Fibroblast of skin of left biceps (primary cell): Measurements from ENCODE around the gene HIPK3.
"Not testable (repeated sequence)": the region's sequence is repeated elsewhere in the genome, so short reads cannot be mapped to it uniquely, and the experiment has no call there.

Experiments
- DNase-seq, 2 experiments: peaks; one replicate each; pipeline ENCODE4 v3.0.0-alpha.2; 2013; ENCODE audit warnings: low read depth in 2 of 2

Gene HIPK3

DNA sequence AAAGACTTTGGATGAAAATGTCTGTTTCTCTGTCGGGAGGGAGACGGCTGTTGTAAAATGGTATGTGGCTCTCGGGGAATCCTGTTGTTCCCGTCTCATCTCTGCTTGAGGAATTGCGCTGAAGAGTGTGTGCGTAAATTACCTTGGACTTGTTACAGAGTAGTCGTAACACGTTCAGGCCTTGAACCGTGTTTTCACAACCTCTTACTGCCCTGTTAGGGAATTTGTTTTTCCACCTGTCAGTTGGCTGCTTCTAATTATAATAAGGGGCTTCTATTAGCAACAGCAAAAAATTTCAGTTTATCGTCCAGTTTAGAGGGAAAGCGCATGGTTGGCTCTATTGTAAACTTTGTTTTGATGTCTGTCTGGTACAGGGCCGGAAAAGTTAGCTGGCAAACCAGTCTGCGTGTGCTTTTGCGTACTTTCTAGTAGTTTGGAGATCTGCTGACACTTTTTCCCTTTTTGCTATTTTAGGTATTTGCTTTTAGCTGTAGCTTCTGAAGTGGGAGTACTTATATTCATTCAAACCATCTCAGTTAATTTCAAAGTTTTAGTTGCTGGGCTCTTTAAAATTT lies 1.5 kb downstream of the HIPK3 start:
- no peak for DNase-seq

DNA sequence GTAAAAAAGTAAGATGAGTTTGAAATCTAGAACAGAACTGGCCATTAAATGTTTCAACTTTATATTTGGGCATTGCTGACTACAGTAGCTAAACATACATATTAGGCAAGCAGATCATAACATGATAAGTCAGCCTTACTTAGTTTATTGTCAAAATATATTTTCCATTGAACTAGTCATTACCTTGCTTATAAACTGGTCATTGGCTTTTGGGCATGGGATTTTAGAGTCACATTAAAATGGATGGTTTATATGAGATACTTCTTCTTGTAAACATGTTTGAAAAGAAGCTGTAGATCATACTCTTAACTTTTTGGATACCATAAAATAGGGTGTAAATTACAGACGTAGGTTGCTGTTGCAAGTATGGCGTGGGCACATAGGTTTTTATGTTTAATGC lies 2.7 kb downstream of the HIPK3 start:
- no peak for DNase-seq

DNA sequence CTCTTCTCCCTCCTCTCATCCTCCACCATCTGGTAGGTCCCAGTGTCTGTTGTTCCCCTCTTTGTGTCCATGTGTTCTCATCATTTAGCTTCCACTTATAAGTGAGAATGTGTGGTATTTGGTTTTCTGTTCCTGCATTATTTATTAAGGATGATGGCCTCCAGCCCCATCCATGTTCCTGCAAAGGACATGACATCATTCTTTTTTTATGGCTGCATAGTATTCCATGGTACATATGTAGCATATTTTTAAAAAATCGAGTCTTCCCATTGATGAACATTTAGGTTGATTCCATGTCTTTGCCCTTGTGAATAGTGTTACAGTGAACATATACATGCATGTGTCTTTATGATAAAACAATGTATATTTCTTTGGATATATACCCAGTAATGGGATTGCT lies 4.2 kb downstream of the HIPK3 start:
- DNase-seq: not testable (repeated sequence)

DNA sequence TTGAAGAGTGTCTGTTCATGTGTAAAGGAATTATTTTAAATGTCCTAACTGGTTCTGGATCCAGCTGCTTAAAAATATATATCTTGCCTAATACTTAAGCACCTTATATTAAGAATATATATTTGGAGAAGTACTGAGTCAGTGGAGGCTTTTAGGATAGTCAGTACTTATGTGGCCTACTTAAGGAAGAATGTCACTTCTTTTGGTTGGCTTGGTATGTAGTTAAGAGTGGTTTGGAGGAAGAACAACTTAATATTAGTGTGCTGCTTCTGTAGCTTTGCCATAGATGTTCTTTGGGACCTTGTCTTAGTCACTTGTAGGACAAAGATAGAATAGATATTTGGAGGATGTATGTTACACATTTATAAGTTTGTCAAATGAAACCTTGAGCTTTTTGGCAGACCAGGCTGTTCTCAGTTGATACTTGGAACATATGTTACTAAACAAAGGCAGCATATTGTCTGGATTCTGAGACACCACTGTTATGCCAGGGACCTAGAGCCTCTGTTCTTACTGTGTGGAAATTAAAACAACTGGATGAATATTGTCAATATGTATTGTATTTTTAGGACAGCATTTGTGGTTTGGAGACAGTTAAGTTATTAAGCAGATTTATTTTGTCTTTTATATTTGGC lies 4.9 kb downstream of the HIPK3 start:
- DNase-seq: no peak

DNA sequence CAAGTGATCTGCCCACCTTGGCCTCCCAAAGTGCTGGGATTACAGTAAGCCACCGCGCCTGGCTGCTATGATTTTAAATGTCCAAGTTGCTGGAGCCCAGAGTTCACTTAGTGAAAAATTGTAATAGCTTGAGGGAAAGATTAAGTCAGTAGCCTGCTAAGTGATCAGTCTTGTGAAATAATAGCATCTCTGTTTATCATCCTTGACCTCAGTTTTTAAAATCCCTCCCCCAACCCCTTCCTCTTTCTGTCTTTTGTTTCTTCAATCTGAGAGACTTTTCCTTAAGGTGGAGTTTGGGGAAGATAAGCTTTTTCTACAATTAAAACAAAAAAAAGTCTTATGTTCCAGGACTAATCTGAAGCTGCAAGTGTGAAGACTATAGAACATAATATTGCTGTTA lies 6.4 kb downstream of the HIPK3 start:
- no peak for DNase-seq

DNA sequence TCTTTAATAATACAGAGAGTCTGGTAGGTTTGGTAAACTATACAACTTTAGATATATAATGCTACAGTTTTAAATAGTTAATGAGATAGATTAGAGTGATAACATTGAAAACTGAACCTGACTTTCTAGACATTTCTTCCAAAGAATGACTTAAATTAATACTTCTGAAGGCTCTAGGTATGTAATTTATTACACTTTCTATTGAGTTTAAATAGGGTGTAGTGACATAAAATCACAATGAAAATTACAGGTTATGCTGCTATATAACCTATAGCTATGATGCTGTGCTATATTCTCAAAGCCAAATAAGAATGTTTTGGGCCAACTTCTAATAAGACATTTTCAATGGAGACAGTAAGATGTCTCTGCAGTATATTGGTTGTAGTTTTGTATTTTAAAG lies 7.7 kb downstream of the HIPK3 start:
- no peak for DNase-seq

DNA sequence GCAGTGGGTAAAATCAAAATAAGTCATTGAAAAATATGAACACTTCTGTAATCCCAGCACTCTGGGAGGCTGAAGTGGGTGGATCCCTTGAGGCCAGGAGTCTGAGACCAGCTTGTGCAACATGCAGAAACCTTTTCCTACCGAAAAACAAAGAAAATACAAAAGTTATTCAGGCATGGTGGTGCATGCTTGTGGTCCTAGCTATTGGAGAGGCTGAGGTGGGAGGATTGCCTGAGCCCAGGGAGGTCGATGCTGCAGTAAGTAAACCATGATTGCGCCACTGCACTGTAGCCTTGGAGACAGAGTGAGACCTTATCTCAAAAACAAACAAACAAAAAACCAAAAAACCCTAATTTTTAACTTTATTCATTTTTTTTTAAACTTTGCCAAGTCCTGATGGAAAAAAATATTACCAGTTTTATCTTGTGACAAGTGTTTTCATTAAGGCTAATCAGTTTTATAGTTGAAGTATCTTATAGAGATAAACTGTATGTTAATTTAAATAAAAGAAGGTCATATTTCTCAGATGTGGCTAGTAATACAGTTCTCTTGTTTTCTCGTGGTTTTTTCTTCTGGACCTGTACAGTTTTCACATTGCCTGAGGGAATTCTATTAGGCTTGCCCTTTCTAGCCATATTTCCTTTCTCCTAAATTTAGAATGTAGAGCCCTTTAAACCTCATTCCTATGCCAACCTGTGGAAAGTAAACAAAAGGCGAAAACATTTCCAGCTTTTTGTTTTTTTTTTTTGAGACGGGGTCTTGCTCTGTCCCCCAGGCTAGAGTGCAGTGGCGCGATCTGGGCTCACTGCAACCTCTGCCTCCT lies 9.4 kb downstream of the HIPK3 start:
- no peak for DNase-seq

DNA sequence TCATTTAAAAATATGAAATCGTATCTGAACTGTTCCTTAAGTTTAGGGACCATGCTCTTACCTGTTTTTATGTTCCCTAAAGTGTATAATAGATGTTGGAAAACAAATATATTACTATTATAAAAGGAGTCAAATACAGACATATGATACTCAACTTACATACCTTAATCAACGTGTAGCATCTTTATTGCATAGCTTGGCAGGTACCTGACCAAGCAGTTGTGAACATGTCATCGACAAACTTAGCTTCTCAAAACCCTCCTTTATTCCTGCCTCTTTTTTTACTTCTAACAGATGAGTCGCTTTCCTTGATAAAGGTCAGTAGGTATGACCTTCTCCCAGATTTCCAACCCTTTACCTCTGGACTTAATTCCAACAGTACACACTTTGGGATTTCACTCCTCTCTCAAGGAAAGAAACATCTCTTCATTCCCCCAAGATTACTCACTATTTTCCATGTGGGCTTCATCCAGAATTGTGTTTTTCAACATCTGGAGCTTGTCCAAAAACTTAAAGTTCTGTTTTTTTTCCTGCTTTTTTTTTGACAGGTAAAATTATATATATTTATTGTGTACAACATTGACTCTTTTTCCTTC lies 11.9 kb downstream of the HIPK3 start:
- peak in 1 of 2 experiments; percentile 20 for DNase-seq

DNA sequence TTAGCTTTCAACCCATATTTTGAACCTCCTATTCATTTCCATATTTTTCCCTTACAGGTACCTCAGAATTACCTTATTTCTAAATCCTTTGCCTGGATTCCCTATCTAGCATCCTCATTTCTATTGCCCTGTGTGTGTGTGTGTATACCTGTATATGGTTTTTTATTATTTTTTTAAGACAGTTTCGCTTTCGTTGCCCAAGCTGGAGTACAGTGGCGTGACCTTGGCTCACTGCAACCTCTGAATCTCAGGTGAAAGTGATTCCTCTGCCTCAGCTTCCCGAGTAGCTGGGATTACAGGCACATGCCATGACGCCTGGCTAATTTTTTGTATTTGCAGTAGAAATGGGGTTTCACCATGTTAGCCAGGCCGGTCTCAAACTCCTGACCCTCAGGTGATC lies 12.6 kb downstream of the HIPK3 start:
- DNase-seq: no peak

DNA sequence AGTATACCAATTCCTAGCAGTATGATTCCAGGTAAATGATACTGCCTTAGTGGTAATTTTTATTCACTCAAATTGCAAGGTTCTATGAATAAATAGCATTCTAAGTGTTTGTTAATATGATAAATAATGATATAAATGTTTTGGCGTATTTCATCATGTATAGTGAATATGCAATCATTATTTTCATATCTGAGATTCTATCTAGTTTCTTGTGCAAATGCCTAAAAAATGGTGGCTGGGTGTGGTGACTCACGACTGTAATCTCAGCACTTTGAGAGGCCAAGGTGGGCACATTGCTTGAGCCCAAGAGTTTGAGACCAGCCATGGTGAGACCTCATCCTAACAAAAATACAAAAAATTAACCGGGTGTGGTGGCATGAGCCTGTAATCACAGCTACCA lies 13.9 kb downstream of the HIPK3 start:
- no peak for DNase-seq

DNA sequence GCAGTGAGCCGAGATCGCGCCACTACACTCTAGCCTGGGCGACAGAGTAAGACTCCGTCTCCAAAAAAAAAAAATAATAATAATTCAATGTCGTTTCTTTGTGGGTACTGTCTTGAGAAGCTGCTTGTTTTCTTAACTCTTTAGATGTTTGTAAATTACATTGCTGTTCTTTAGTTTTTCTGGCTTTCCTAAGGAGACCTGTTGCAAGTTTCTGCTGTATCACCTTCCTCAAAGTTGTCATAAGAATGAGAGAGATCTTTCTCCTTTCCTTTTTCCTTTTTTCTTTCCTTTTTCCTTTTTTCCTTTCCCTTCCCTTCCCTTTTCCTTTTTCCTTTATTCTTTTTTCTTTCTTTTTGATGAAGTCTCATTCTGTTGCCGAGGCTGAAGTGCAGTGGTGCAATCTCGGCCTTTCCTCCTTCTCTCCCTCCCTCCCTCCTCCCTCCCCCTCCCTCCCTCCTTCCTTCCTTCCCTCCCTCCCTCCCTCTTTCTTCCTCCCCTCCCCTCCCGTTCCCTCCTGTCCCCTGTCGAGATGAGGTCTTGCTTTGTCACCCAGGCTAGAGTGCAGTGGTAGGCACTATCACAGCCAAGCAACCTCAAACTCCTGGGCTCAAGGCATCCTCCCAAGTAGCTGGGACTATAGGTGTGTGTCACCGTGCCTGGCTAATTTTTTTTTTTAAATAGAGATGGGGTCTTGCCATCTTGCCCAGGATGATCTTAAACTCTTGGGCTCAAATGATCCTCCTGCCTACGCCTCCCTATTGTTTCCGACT lies 15.3 kb downstream of the HIPK3 start:
- DNase-seq: no peak

DNA sequence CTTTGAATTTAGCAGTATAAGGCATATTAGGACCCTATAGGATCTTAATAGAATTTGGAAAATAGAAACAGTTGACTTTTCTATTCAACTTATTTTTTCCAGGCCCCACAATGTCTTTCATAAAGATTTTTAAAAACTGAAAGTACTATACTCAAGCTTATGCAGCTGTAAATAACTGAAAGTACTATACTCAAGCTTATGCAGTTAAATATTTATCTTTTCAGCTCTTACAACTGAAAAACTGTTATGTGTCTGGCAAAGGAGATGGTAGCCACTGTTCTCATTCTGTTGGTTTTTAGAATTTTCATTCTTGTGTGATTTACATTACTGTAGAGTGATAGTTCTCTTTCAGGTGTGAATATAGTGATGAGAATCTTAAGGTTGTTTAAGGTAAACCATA lies 16.5 kb downstream of the HIPK3 start:
- no peak for DNase-seq

DNA sequence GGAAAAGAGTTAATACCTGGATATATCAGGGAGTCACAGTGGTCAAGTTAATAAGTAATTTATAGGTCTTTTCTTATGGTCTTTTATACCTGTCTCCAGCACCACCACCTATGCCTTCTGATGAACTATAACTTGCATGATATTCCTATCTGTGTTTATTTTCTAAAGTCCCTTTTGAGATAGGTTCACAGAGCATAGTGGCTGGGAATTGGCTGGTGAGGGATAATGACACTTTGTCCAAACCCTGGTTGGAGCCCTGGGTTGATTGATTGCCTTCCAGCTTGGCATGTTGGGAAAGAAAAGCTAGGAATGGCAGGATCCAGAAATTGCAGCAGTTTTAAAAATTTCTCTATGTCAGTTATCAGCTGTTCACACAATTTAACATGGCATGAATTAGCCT lies 23.2 kb downstream of the HIPK3 start:
- no peak for DNase-seq

DNA sequence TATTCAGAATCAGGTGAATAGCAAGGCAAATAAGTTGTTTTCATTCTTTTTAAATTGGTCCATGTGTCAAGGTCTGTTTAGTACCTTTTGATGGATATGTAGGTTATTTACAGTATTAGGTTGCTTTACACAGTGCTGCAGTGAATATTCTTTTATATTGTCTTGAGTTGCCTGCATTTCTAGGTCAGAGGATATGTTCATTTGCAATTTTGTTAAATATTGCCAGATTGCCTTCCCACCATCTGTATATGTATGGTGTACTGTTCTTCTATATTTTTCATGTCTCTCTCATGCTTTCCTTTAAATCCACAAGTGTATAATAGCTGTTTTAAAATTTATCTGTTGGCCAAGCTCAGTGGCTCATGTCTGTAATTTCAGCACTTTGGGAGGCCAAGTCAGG lies 24.6 kb downstream of the HIPK3 start:
- DNase-seq: no peak

DNA sequence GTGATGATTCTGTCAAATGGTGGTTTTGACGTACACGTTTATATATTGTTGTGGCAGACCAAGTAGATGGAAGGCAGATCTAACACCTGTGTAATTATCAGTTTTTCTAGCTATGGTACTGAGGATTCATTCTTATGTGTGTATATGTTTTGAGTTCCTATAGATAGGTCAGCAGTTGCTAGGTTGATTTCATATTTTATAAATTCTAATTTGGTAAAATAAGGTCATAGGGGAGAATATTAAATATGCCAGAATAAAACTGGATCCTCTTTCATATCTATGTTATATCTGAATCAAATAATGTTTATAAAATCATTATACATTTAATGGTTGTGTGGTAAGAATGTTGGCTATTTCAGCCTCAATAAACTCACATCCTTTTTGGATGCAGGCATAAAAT lies 27.6 kb downstream of the HIPK3 start:
- DNase-seq: no peak

DNA sequence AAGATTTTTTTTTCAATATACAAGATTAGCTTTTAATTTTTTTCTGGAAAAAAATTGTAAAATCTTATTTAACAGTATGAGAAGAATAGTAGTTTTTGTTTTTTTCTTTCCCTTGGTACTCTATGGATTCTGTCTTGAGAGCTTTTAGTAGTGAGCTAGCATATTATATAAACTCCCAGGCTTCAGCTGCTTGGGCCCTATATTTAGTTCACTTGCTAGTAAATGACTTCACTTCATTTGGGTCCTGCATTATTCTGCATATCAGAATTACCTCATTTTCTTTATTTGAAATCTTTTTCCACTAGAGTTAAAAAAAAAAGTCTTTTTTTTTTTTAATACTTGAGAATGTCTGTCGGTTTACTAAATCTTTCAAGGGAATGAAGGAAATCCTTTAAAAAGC lies 33.1 kb downstream of the HIPK3 start:
- DNase-seq: no peak

DNA sequence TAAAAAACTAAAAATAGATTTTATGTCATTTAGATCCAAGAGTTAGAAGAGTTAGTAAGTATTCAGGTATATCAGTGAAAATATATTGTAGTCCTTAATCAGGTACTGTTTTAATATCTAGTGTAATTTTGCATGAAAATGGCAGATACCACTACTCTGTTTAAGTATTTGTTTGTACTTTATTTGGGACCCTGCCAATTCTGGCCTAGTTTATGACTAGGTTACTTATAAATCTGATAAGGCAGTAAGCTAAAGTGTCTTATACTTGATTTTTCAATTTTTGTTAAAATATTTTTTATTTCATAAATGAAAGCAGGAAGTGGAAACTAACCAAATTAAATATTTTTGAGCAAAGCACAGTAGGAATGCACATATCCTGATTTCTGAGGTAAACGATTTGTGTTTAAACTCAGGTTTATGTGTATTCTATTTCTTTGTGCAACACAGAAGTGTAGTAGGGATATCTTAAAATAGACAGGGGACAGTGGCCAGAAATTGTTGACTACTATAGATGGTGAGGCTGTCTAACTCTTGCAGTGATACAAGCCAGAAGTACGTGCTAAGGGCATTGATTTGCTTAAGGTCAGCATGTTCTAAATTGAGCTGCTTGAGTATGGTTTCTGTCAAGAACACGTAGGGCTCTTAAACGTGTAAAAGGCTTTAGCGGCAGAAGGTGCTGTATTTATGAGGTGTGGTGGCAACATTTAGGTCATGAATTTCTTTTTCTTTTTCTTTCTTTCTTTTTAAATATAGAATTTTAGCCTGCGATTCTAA lies 34.0 kb downstream of the HIPK3 start:
- DNase-seq: no peak

DNA sequence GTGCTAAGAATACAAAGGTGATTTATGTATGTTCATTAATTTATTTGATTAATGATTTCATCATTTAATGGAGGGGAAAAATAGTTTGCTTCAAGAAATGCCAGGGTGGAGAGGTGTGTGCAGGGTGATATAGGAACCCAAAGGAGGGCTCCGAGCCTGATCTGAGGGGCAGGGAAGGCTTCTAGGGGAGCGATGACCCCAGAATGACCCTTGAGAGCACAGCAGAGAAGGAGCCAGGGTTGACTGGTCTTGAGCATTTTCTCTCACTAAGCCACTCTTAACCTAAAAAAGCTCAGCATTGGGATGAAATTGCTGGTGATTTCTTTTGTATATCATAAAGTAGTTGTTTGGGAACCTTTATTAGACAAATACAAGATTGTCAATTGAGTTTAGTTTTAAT lies 35.1 kb downstream of the HIPK3 start:
- no peak for DNase-seq

DNA sequence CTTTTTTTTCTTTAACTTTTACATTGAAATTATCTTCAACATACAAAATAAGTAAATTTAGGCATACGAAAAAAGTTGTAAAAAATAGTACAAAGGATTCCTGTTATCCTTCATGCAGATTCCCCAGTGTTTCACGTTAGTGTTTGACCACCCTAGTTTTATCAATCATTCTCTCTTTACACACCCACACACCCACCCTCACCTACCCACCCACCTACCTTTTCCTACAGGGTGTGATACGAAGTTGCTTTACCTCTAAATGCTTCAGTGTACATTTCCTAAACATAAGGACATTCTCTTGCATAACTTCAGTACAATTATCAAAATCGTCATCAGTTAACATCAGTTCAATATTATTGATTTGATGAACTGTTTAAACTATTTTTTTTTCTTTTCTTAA lies 37.0 kb downstream of the HIPK3 start:
- DNase-seq: no peak

DNA sequence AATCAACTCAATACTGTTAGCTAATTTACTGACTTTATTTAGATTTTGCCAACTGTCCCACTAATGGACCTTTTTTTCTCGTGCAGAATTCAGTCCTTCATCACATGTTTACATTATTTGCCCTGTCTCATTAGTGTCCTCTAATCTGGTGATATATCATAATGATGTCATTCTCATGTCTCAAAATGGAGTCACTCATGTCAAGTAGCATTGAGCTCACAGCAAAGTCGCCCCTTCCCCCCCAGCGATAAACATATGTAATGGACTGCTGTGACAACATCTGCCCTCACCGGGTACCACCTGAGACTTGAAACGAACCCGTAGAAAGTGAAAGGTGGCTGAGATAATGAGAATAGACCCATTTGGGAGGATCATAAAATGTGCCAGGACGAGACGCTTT lies 37.6 kb downstream of the HIPK3 start:
- DNase-seq: no peak

DNA sequence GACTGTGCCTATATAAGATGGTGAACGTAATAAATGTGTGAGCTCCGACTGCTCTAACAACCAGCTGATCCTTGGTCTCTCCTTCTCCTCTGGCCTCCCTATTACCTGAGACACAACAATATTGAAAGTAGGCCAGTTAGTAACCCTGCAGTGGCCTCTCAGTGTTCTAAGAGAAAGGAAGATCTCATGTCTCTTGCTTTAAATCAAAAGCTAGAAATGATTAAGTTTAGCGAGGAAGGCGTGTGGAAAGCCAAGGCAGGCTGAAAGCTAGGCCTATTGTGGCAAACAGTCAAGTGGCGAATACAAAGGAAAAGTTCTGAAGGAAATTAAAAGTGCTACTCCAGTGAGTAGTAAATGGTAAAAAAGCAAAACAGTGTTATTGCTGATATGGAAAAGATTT lies 39.5 kb downstream of the HIPK3 start:
- DNase-seq: no peak
